NB4 (cell line): ENCODE results near the gene UIMC1.
"Not testable (repeated sequence)": the region's sequence is repeated elsewhere in the genome, so short reads cannot be mapped to it uniquely, and the experiment has no call there.

Experiments used
- POLR2A ChIP-seq: IDR thresholded peaks from 2 replicates; pipeline ENCODE4 v1.6.1; 2011; ENCODE audit warnings: mild to moderate bottlenecking; ENCODE audit not compliant: insufficient read length; ENCODE audit errors: extremely low read depth
- TF ChIP-seq, protein P1 (sequence below): IDR thresholded peaks from one replicate; pipeline ENCODE4 v1.5.1; 2012; ENCODE audit warnings: low read depth, low read length
- TF ChIP-seq, protein P2 (sequence below): IDR thresholded peaks from 2 replicates; pipeline ENCODE4 v1.6.1; 2011; ENCODE audit warnings: low read depth, low read length

DNA sequence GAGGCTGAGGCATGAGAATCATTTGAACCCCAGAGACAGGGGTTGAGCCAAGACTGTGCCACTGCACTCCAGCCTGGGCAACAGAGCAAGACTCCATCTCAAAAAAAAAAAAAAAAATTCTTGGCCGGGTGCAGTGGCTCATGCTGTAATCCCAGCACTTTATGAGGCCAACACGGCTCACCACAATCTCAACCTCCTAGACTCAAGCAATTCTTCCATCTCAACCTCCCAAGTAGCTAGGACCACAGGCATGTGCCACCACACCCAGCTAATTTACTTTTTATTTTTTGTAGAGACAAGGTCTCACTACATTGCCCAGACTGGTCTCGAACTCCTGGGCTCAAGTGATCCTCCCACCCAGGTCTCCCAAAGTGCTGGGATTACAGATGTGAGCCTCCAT, 13.5 kb downstream of the UIMC1 start:
- TF ChIP-seq POLR2A = not testable (repeated sequence)
- TF ChIP-seq, protein P1, sequence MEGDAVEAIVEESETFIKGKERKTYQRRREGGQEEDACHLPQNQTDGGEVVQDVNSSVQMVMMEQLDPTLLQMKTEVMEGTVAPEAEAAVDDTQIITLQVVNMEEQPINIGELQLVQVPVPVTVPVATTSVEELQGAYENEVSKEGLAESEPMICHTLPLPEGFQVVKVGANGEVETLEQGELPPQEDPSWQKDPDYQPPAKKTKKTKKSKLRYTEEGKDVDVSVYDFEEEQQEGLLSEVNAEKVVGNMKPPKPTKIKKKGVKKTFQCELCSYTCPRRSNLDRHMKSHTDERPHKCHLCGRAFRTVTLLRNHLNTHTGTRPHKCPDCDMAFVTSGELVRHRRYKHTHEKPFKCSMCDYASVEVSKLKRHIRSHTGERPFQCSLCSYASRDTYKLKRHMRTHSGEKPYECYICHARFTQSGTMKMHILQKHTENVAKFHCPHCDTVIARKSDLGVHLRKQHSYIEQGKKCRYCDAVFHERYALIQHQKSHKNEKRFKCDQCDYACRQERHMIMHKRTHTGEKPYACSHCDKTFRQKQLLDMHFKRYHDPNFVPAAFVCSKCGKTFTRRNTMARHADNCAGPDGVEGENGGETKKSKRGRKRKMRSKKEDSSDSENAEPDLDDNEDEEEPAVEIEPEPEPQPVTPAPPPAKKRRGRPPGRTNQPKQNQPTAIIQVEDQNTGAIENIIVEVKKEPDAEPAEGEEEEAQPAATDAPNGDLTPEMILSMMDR = not testable (repeated sequence)
- TF ChIP-seq, protein P2, sequence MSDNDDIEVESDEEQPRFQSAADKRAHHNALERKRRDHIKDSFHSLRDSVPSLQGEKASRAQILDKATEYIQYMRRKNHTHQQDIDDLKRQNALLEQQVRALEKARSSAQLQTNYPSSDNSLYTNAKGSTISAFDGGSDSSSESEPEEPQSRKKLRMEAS = not testable (repeated sequence)
